Ovary (tissue), 9 donors: ENCODE measurements around the gene RAP2A. TPM values are rescaled to one million over a fixed set of nuclear protein-coding genes. Genes with fewer than 3 reads are reported as not detected.

ENCODE experiments used
- DNase-seq, 5 donors: peaks; one replicate each; pipeline ENCODE4 v3.0.0-alpha.2; 2019 to 2020
- H3K27ac ChIP-seq, 2 donors: fragments of 200-600 bp; one replicate each; pipeline versions ENCODE4 v1.5.1 to v1.8.0; 2019 to 2022
- H3K27me3 ChIP-seq: fragments of 200-600 bp; one replicate; pipeline ENCODE4 v1.8.0; 2022
- H3K36me3 ChIP-seq: fragments of 200-600 bp; sonication (generic); one replicate; pipeline ENCODE4 v1.5.1; 2019
- H3K4me1 ChIP-seq: one replicate; pipeline ENCODE4 v1.8.1; 2013; ENCODE audit warnings: mild to moderate bottlenecking, moderate library complexity; ENCODE audit not compliant: insufficient read depth
- H3K4me3 ChIP-seq: fragments of 200-600 bp; sonication (generic); one replicate; pipeline ENCODE4 v1.5.1; 2017
- H3K9me3 ChIP-seq, 2 donors: fragments of 200-600 bp in 1 of 2; sonication (generic) in 1 of 2; one replicate each; pipeline versions ENCODE4 v1.5.1 to v1.8.1; 2013 to 2019; ENCODE audit warnings: mild to moderate bottlenecking in 1 of 2, moderate library complexity in 1 of 2
- EP300 ChIP-seq: sonication (generic); formaldehyde crosslinking; IDR thresholded peaks from one replicate; pipeline ENCODE4 v1.6.1; 2017; ENCODE audit warnings: antibody characterized with exemption
- POLR2A ChIP-seq: fragments of 450-650 bp; IDR thresholded peaks from one replicate; pipeline ENCODE4 v1.6.1; 2017; ENCODE audit warnings: antibody characterized with exemption, mild to moderate bottlenecking, moderate library complexity
- WGBS, 3 donors: extraction: QIAGEN DNeasy Blood & Tissue Kit in 1 of 3; methylation state at CpG; one replicate each; pipeline versions ENCODE4 v1.1.5 to v1.1.7; 2013 to 2017; 5-methylcytosine and 5-hydroxymethylcytosine counted together
- intact Hi-C, 4 donors: fragments of 100-400 bp; cut with DNase I; formaldehyde crosslinking; loops; one replicate each; pipeline versions ENCODE4 v1.11.0 to v1.15.1; 2022 to 2023
- polyA plus RNA-seq, 2 donors: library from polyadenylated mRNA; stranded (reverse); fragments of 200-250 nt in 1 of 2; fragments of 350-450 nt in 1 of 2; fragmentation: Illumina TruSeq in 1 of 2; extraction: RNeasy Lipid Tissue Mini Kit (QIAGEN cat#74804) in 1 of 2; gene quantifications; one replicate each; pipeline ENCODE4 v1.2.3, GENCODE V29; 2013 to 2014
- total RNA-seq, 7 donors: library from RNA; depleted of rRNA in 2 of 7; stranded (reverse); fragments of >200 nt in 2 of 7; fragmentation: NEBNext Ultra II Directional in 3 of 7; extraction: Animal tissue kit (Norgen Biotek cat#: 25700) in 3 of 7; gene quantifications; one replicate each; pipeline versions ENCODE4 v1.1.0 to v1.2.4, GENCODE V29; 2016 to 2023
- TF ChIP-seq, protein P1 (sequence below), 3 donors: fragments of 450-650 bp in 2 of 3; fragments of 200-600 bp in 1 of 3; IDR thresholded peaks; one replicate each; pipeline versions ENCODE4 v1.5.1 to v1.8.0; 2016 to 2022; ENCODE audit warnings: antibody characterized with exemption in 3 of 3, mild to moderate bottlenecking in 1 of 3
- donor health status: DM: no; HTN: no; CAD: no; lungs with moderate emphysema.
- donor health status: DM: no; HTN: no; CAD: no.
- donor health status: Bipolar disorder and iron deficiency.
- donor health status: DM: yes; HTN: yes; CAD: no.
- donor health status: DM: no; HTN: no; CAD: no.
- donor health status: DM: yes; HTN: yes; CAD: no.

The RAP2A gene
- total and polyA plus RNA-seq, 9 donors: 6.6 to 23.1 (median 13.6) TPM

DNA sequence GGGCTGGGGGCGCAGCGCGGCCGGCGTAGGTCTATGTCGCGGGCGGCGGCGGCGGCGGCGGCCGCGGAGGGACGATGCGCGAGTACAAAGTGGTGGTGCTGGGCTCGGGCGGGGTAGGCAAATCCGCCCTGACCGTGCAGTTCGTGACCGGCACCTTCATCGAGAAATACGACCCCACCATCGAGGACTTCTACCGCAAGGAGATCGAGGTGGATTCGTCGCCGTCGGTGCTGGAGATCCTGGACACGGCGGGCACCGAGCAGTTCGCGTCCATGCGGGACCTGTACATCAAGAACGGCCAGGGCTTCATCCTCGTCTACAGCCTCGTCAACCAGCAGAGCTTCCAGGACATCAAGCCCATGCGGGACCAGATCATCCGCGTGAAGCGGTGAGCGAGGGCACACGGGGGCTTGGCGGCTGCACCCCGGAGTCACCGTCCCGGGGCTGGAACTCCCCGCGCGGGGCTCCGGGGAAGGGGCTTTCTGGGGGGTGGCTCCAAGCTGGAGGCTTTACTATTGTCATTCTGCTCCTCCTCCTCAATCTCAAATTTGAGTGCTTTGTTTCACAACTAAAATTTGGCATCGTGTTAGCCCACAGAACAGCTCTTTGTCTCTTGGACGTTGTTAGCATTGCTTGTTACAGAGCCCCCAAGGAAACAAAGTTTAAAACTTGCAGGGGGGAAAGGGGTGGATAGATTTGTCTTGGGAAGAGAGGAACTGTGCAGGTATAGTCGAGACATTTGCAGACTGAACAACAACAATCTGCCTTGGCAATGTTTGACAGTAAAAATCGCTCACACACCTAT is 630 bp downstream of the RAP2A start:
- no peak for TF ChIP-seq POLR2A
- TF ChIP-seq EP300: no peak
- TF ChIP-seq, protein P1, sequence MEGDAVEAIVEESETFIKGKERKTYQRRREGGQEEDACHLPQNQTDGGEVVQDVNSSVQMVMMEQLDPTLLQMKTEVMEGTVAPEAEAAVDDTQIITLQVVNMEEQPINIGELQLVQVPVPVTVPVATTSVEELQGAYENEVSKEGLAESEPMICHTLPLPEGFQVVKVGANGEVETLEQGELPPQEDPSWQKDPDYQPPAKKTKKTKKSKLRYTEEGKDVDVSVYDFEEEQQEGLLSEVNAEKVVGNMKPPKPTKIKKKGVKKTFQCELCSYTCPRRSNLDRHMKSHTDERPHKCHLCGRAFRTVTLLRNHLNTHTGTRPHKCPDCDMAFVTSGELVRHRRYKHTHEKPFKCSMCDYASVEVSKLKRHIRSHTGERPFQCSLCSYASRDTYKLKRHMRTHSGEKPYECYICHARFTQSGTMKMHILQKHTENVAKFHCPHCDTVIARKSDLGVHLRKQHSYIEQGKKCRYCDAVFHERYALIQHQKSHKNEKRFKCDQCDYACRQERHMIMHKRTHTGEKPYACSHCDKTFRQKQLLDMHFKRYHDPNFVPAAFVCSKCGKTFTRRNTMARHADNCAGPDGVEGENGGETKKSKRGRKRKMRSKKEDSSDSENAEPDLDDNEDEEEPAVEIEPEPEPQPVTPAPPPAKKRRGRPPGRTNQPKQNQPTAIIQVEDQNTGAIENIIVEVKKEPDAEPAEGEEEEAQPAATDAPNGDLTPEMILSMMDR (IDR thresholded peaks at IDR 0.05): no peak
- Histone ChIP-seq H3K4me3 (peak overlapping the region; percentile 97), H3K27me3 (no peaks in the 10 kb centered on the region), H3K36me3 (no peaks in the 10 kb centered on the region), H3K9me3 (no peaks in the 10 kb centered on the region), H3K27ac (peak overlapping the region; percentile 52 to 63), H3K4me1 (peaks cover 1% of the 10 kb centered on the region)
- intact Hi-C loops: loop anchor here in 1 of 4 donors (5.0 to 10.0 kb wide), 2 partner anchors 210 to 543 kb away; partner anchors contain the start of gene MBNL2
- DNase-seq: peak; percentile 23 to 68 (median 50)
- 0 to 1% (median 0%) methylated on average over 30 to 60 of the region's 60 CpGs for WGBS, 3 donors

GRCh38 chr13:97435323-97435722 is 1.4 kb downstream of the RAP2A start:
- peaks cover 1% of the 10 kb centered on the region for H3K4me1 ChIP-seq
- intact Hi-C loops: loop anchor here in 1 of 4 donors (10.0 kb wide), 1 partner anchor 211 kb away; the partner anchor contains the start of gene MBNL2
- no peak overlapping the region for H3K27ac ChIP-seq
- no peaks in the 10 kb centered on the region for H3K9me3 ChIP-seq
- 10 to 22% (median 14%) methylated on average over 3 of the region's 3 CpGs for WGBS, 3 donors
- peak overlapping the region; percentile 97 for H3K4me3 ChIP-seq
- DNase-seq: no peak
- no peaks in the 10 kb centered on the region for H3K27me3 ChIP-seq
- H3K36me3 ChIP-seq: no peaks in the 10 kb centered on the region
- TF ChIP-seq EP300 (no peak), POLR2A (no peak)
- TF ChIP-seq, protein P1 (IDR thresholded peaks at IDR 0.05): no peak

GRCh38 chr13:97435794-97436193 is 1.8 kb downstream of the RAP2A start:
- H3K4me1 ChIP-seq: peaks cover 1% of the 10 kb centered on the region
- H3K27ac ChIP-seq: no peak overlapping the region
- H3K9me3 ChIP-seq: no peaks in the 10 kb centered on the region
- DNase-seq: no peak
- TF ChIP-seq, protein P1 (IDR thresholded peaks at IDR 0.05): no peak
- TF ChIP-seq EP300: no peak
- TF ChIP-seq POLR2A: no peak
- H3K36me3 ChIP-seq: no peaks in the 10 kb centered on the region
- intact Hi-C loops: loop anchor here in 1 of 4 donors (10.0 kb wide), 1 partner anchor 211 kb away; the partner anchor contains the start of gene MBNL2
- peak overlapping the region; percentile 97 for H3K4me3 ChIP-seq
- WGBS, 3 donors: 13 to 17% (median 16%) methylated on average over 5 of the region's 5 CpGs
- no peaks in the 10 kb centered on the region for H3K27me3 ChIP-seq

DNA sequence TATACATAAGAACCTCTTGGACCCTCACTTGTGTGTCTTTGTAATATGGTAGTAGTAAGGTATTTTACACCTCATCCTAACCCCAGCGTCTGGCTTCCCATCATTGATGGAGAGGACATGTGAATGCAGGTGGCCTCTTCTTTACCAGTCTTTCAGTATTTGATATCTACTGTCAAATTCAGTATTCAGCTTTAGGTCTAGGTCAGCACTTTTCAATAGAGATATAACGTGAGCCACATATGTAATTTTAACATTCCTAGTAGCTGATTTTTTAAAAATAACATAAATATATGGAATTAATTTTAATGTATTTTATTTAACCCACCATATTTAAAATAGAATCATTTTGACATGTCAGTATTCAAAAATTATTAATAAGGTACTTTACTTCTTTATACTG is 2.9 kb downstream of the RAP2A start:
- 77 to 88% (median 86%) methylated on average over 2 of the region's 2 CpGs for WGBS, 3 donors
- H3K4me1 ChIP-seq: peaks cover 1% of the 10 kb centered on the region

More for the DNA sequence above, 2.9 kb downstream of the RAP2A start:
- H3K36me3 ChIP-seq: no peaks in the 10 kb centered on the region
- intact Hi-C loops: loop anchor here in 1 of 4 donors (10.0 kb wide), 1 partner anchor 212 kb away; the partner anchor contains the start of gene MBNL2
- no peaks in the 10 kb centered on the region for H3K27me3 ChIP-seq
- H3K4me3 ChIP-seq: no peak overlapping the region
- H3K9me3 ChIP-seq: no peaks in the 10 kb centered on the region
- DNase-seq: no peak
- H3K27ac ChIP-seq: no peak overlapping the region
- TF ChIP-seq, protein P1 (IDR thresholded peaks at IDR 0.05): no peak
- TF ChIP-seq EP300: no peak
- no peak for TF ChIP-seq POLR2A
